Fibroblast of lung (primary cell): ENCODE results near the gene ABCC11.

ENCODE experiments used
- CTCF ChIP-seq, 2 donors: IDR thresholded peaks in 1 of 2; conservative IDR thresholded peaks in 1 of 2; 1 replicate in 1 of 2; 2 replicates in 1 of 2; pipeline ENCODE4 v1.5.1; 2011 to 2012; ENCODE audit warnings: low read length in 2 of 2, control low read depth in 1 of 2, inconsistent platforms in 1 of 2, low read depth in 1 of 2, mild to moderate bottlenecking in 1 of 2
- EZH2 ChIP-seq: IDR thresholded peaks from 2 replicates; pipeline ENCODE4 v1.5.1; 2012; ENCODE audit warnings: low read length, control low read depth, mild to moderate bottlenecking; ENCODE audit errors: missing control alignments

GRCh38 chr16:48152226-48152625, 95.1 kb downstream of the ABCC11 start:
- TF ChIP-seq EZH2 = no peak
- TF ChIP-seq CTCF (conservative IDR thresholded peaks at IDR 0.05 in 1 of 2, IDR thresholded peaks at IDR 0.05 in 1 of 2; ENCODE audit: low read depth in 1 of 2, low read length in 2 of 2) = no peak
